B cell (primary cell): ENCODE results near the gene IFI16.

Experiments
- EZH2 ChIP-seq: IDR thresholded peaks from 2 replicates; pipeline ENCODE4 v1.6.1; 2012; ENCODE audit warnings: borderline replicate concordance, low read depth, mild to moderate bottlenecking, moderate library complexity, low read length; ENCODE audit not compliant: insufficient read depth, poor library complexity, severe bottlenecking
- TF ChIP-seq, protein P1 (sequence below): fragments of 200-600 bp; IDR thresholded peaks from one replicate; pipeline ENCODE4 v1.8.0; 2022; ENCODE audit warnings: antibody characterized with exemption, mild to moderate bottlenecking

- TF ChIP-seq, protein P1, sequence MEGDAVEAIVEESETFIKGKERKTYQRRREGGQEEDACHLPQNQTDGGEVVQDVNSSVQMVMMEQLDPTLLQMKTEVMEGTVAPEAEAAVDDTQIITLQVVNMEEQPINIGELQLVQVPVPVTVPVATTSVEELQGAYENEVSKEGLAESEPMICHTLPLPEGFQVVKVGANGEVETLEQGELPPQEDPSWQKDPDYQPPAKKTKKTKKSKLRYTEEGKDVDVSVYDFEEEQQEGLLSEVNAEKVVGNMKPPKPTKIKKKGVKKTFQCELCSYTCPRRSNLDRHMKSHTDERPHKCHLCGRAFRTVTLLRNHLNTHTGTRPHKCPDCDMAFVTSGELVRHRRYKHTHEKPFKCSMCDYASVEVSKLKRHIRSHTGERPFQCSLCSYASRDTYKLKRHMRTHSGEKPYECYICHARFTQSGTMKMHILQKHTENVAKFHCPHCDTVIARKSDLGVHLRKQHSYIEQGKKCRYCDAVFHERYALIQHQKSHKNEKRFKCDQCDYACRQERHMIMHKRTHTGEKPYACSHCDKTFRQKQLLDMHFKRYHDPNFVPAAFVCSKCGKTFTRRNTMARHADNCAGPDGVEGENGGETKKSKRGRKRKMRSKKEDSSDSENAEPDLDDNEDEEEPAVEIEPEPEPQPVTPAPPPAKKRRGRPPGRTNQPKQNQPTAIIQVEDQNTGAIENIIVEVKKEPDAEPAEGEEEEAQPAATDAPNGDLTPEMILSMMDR, result no peak
- TF ChIP-seq EZH2, result no peak
These were observed 4.5 kb upstream of the IFI16 start for GRCh38 chr1:159005161-159005560.
